Aortic smooth muscle cell (primary cell): ENCODE data around the gene NDP. TPM values are rescaled to one million over a fixed set of nuclear protein-coding genes. Genes with fewer than 3 reads are reported as not detected.

ENCODE experiments used
- total RNA-seq: library from RNA; depleted of rRNA; stranded (reverse); fragments of >200 nt; gene quantifications from 2 replicates; pipeline ENCODE4 v1.2.3, GENCODE V29; 2014

Gene NDP
- total RNA-seq: 15.3 and 49.7 TPM in 2 replicates

GRCh38 chrX:43973249-43974099, at the start of gene NDP:
TSS of gene NDP (minus strand) at chrX:43973390. CDS start at chrX:43958645, 14,745 bp downstream.

Other genes starting within 250 kb of the NDP start
- gene MAOB, start 90.9 kb downstream of the NDP start, total RNA-seq: 0.13 and 0.19 TPM in 2 replicates